ENCODE data around the gene TPMT.

TPMT gene

GRCh38 chr6:18080544-18080943, 74.3 kb downstream of the TPMT start:
- ATAC-seq = no peak
- H3K36me3 Mint-ChIP-seq (ENCODE audit: low read depth) = no peaks in the 10 kb centered on the region

GRCh38 chr6:18078866-18079265, 76.0 kb downstream of the TPMT start:
- no peak overlapping the region for H3K27ac Mint-ChIP-seq
- ATAC-seq = no peak
- H3K4me1 Mint-ChIP-seq = no peaks in the 10 kb centered on the region
- H3K4me3 Mint-ChIP-seq = no peak overlapping the region
- H3K9me3 Mint-ChIP-seq = peaks cover 20% of the 10 kb centered on the region
- peaks cover 2% of the 10 kb centered on the region for H3K36me3 Mint-ChIP-seq (ENCODE audit: low read depth)
- no peak for DNase-seq
- H3K27me3 Mint-ChIP-seq = peaks cover 13% of the 10 kb centered on the region

More at GRCh38 chr6:18080544-18080943, 74.3 kb downstream of the TPMT start:
- H3K9me3 Mint-ChIP-seq = peaks cover 10% of the 10 kb centered on the region
- no peaks in the 10 kb centered on the region for H3K4me1 Mint-ChIP-seq
- DNase-seq = no peak
- H3K27me3 Mint-ChIP-seq = peaks cover 14% of the 10 kb centered on the region
- no peak overlapping the region for H3K4me3 Mint-ChIP-seq
- H3K27ac Mint-ChIP-seq = no peak overlapping the region

Data from activated naive CD8-positive, alpha-beta T cell treated with anti-CD3 and anti-CD28 coated beads, Interleukin-2, amount 50 U/mL, for 24 hours (primary cell).